HepG2 (cell line): ENCODE measurements around the gene NAALAD2.

Experiments
- BATF2 ChIP-seq: sonication (generic); formaldehyde crosslinking; IDR thresholded peaks from 2 replicates; pipeline ENCODE4 v1.8.0; 2022; ENCODE audit warnings: mild to moderate bottlenecking, missing genetic modification reagents, moderate library complexity
- CREB1 ChIP-seq, 2 experiments: fragments of 450-650 bp in 1 of 2; IDR thresholded peaks; 2 replicates each; pipeline ENCODE4 v1.6.1; 2016 to 2017; ENCODE audit warnings: control low read depth in 1 of 2, mild to moderate bottlenecking in 1 of 2, missing compliant biosample characterization in 1 of 2, missing genetic modification characterization in 1 of 2
- CTCF ChIP-seq: sonication (generic); formaldehyde crosslinking; IDR thresholded peaks from 2 replicates; pipeline ENCODE4 v1.5.0; 2020; ENCODE audit warnings: mild to moderate bottlenecking, missing genetic modification reagents, moderate library complexity
- KLF16 ChIP-seq, 2 experiments: sonication (generic) in 1 of 2; formaldehyde crosslinking in 1 of 2; IDR thresholded peaks; 2 replicates each; pipeline versions ENCODE4 v1.6.1 to v1.8.0; 2016 to 2023; ENCODE audit warnings: missing genetic modification reagents in 2 of 2, missing compliant biosample characterization in 1 of 2
- MAZ ChIP-seq, 2 experiments: sonication (generic) in 1 of 2; formaldehyde crosslinking in 1 of 2; IDR thresholded peaks; 2 replicates each; pipeline versions ENCODE4 v1.5.0 to v1.6.1; 2012 to 2020; ENCODE audit warnings: low read depth in 2 of 2, mild to moderate bottlenecking in 2 of 2, borderline replicate concordance in 1 of 2, improper control_type of control experiment in 1 of 2, low read length in 1 of 2, missing genetic modification reagents in 1 of 2, moderate library complexity in 1 of 2
- NR2F6 ChIP-seq, 2 experiments: IDR thresholded peaks; 2 replicates each; pipeline ENCODE4 v1.6.1; 2016; ENCODE audit warnings: antibody characterized with exemption in 1 of 2, mild to moderate bottlenecking in 1 of 2
- RFX5 ChIP-seq: IDR thresholded peaks from 2 replicates; pipeline ENCODE4 v1.6.1; 2011; ENCODE audit warnings: low read depth, low read length, improper control_type of control experiment
- ZNF547 ChIP-seq: sonication (generic); formaldehyde crosslinking; IDR thresholded peaks from 2 replicates; pipeline ENCODE4 v1.5.1; 2020; ENCODE audit warnings: mild to moderate bottlenecking, missing genetic modification reagents

- TF ChIP-seq NR2F6 (IDR thresholded peaks at IDR 0.05): no peak
- TF ChIP-seq NR2F6 (CRISPR knock-in tag; IDR thresholded peaks at IDR 0.05): no peak
- no peak for TF ChIP-seq ZNF547 (CRISPR knock-in tag)
- TF ChIP-seq CREB1 (IDR thresholded peaks at IDR 0.05): no peak
- no peak for TF ChIP-seq CREB1 (CRISPR knock-in tag; IDR thresholded peaks at IDR 0.05)
- no peak for TF ChIP-seq RFX5
- TF ChIP-seq CTCF (CRISPR knock-in tag): no peak
- TF ChIP-seq MAZ (IDR thresholded peaks at IDR 0.05; ENCODE audit: borderline replicate concordance, low read depth, low read length): no peak
- no peak for TF ChIP-seq MAZ (CRISPR knock-in tag; IDR thresholded peaks at IDR 0.05; ENCODE audit: low read depth)
- no peak for TF ChIP-seq BATF2 (CRISPR knock-in tag)
- no peak for TF ChIP-seq KLF16 (CRISPR knock-in tag; IDR thresholded peaks at IDR 0.05)
Measured at GRCh38 chr11:90124371-90124770, 10.1 kb upstream of the NAALAD2 start.
